Inflammatory macrophage treated with lipopolysaccharide for 4 hours (primary cell): ENCODE results near the gene CELA2A.

Experiments
- DNase-seq: peaks from one replicate; pipeline ENCODE4 v3.0.0-alpha.2; 2020

The CELA2A gene

GRCh38 chr1:15456313-15456954 lies at the start of gene CELA2A:
Gene CELA2A (plus strand): TSS chr1:15456732. CDS start chr1:15456754, 22 bp downstream.
- DNase-seq: no peak

- no peak for DNase-seq
These were observed 49.0 kb upstream of the CELA2A start for GRCh38 chr1:15407580-15407979.

- no peak for DNase-seq
These were observed 47.6 kb upstream of the CELA2A start for GRCh38 chr1:15408890-15409387.

- peak; percentile 92 for DNase-seq
These were observed 46.9 kb upstream of the CELA2A start, which contains the start of gene EFHD2 for GRCh38 chr1:15409388-15410222. Gene EFHD2 (plus strand): TSS chr1:15409888. CDS start chr1:15409972, 84 bp downstream.

GRCh38 chr1:15410223-15410883 lies 46.2 kb upstream of the CELA2A start:
- DNase-seq: no peak

- no peak for DNase-seq
These were observed 45.7 kb upstream of the CELA2A start for GRCh38 chr1:15410884-15411245.

GRCh38 chr1:15411593-15412137 lies 44.9 kb upstream of the CELA2A start:
- peak; percentile 92 for DNase-seq

GRCh38 chr1:15412175-15412800 lies 44.2 kb upstream of the CELA2A start:
- peak; percentile 46 for DNase-seq

GRCh38 chr1:15412843-15413242 lies 43.7 kb upstream of the CELA2A start:
- no peak for DNase-seq

- DNase-seq: no peak
These were observed 42.7 kb upstream of the CELA2A start for GRCh38 chr1:15413563-15414444.

GRCh38 chr1:15414445-15414983 lies 42.0 kb upstream of the CELA2A start:
- DNase-seq: no peak

- DNase-seq: peak; percentile 89
These were observed 39.2 kb upstream of the CELA2A start for GRCh38 chr1:15417059-15417934.

GRCh38 chr1:15418806-15419515 lies 37.6 kb upstream of the CELA2A start:
- DNase-seq: no peak

GRCh38 chr1:15420853-15421465 lies 35.6 kb upstream of the CELA2A start:
- no peak for DNase-seq

- no peak for DNase-seq
These were observed 33.7 kb upstream of the CELA2A start for GRCh38 chr1:15422871-15423270.

GRCh38 chr1:15423355-15424077 lies 33.0 kb upstream of the CELA2A start:
- no peak for DNase-seq

- DNase-seq: no peak
These were observed 32.3 kb upstream of the CELA2A start for GRCh38 chr1:15424146-15424667.

- no peak for DNase-seq
These were observed 31.6 kb upstream of the CELA2A start for GRCh38 chr1:15424981-15425380.
